GM10266 (cell line): Measurements from ENCODE around the gene MNT.

ENCODE experiments used
- DNase-seq: peaks from one replicate; pipeline ENCODE4 v3.0.0; 2012; ENCODE audit errors: extremely low spot score
- TF ChIP-seq, protein P1 (sequence below): IDR thresholded peaks from 2 replicates; pipeline ENCODE4 v1.5.1; 2012; ENCODE audit warnings: mild to moderate bottlenecking, low read depth; ENCODE audit not compliant: control insufficient read depth, insufficient read depth; ENCODE audit errors: missing control alignments

The MNT gene

DNA sequence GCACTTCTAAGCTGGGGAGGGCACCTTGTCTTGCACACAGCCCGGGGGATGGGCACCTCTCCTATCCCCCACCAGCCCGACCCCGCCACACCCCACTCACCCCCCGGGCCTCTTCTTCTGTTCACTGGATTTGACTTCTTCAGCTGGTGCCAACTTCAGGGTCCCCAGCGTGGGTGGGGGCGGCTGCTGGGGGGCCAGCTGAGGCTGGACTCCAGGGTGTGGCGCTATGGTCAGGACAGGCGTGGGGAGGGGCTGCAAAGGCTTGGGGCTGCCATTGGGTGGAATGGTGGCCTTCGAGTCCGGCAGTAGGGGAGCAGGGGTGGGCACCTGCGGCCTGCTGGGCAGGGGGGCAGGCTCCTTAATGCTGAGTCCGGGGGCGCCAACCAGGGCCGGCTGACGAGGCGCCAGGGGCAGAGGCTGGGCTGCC is 6.1 kb downstream of the MNT start:
- TF ChIP-seq, protein P1, sequence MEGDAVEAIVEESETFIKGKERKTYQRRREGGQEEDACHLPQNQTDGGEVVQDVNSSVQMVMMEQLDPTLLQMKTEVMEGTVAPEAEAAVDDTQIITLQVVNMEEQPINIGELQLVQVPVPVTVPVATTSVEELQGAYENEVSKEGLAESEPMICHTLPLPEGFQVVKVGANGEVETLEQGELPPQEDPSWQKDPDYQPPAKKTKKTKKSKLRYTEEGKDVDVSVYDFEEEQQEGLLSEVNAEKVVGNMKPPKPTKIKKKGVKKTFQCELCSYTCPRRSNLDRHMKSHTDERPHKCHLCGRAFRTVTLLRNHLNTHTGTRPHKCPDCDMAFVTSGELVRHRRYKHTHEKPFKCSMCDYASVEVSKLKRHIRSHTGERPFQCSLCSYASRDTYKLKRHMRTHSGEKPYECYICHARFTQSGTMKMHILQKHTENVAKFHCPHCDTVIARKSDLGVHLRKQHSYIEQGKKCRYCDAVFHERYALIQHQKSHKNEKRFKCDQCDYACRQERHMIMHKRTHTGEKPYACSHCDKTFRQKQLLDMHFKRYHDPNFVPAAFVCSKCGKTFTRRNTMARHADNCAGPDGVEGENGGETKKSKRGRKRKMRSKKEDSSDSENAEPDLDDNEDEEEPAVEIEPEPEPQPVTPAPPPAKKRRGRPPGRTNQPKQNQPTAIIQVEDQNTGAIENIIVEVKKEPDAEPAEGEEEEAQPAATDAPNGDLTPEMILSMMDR, result no peak
- DNase-seq, result no peak

DNA sequence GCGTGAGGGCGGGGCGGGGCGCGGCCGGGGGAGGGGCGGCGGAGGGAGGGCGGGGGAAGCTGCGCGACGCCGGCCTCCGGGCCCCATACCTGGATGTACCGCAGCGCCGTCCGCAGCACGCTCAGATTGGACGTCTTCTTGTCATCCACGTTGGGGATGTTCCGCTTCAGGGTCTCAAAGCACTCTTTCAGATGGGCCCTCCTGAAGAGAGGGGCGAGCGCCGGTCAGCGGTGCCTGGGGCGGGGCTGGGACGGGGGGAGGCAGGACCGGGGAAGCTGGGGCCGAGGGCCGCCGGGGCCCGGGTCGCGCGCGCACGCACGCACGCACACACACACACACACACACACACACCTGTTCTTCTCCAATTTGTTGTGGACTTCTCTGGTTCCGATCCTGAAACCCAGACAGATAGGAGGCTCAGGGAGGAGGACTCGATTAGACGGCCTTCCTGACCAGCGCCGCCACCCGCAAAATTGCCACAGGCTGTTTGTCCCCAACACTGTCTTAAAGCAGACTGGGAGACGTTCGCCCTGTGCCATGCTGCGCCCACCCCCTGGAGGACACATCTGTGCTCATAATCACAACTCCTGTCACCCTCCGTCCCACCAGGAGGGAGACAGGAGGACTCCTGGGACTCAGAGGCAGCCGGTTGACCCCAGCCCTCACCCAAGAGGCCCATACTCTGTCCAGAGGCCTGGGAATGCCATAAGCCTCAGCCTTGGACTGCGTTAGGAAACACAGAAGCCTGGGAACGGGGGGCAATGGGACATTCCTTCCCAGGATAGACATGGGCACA is 6.7 kb downstream of the MNT start:
- TF ChIP-seq, protein P1, result no peak
- no peak for DNase-seq

DNA sequence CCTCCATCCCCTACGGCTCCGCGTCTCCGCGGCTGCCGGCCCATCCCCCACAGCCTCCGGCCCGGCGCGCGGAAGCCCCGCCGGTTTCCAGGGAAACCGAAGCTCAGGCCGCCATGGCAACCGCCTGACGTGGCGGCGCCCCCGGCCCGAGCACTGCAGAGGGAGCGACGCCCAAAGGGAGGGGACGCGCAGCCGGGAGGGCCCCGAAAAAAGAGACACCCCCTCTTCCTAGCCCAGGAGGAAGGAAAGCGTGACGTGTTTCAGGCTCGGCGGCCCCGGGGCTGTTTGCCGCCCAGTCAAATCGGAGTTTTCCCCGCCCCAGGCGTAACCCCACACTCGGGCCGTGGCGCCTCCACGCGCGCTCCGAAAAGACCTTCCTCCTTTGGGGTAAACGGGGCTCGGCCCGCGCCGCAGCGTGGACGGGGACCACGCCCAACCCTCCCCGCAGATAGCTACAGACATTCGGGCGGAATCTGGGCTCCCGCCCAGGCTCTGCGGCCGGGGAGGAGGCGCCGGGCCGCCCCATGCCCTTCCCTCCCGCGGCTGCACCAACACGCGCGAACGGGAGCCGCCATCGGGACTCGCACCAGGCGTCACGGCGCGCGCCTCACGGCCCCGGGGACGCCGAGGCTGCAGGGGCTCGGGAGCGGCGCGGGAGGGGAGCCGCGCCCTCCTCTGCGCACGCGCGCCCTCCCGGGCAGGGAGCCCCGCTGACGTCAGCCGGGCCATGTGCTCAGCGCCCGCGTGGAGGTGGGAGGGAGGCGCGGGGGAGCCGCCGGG is 7.5 kb downstream of the MNT start:
- DNase-seq, result peak; percentile 97

DNA sequence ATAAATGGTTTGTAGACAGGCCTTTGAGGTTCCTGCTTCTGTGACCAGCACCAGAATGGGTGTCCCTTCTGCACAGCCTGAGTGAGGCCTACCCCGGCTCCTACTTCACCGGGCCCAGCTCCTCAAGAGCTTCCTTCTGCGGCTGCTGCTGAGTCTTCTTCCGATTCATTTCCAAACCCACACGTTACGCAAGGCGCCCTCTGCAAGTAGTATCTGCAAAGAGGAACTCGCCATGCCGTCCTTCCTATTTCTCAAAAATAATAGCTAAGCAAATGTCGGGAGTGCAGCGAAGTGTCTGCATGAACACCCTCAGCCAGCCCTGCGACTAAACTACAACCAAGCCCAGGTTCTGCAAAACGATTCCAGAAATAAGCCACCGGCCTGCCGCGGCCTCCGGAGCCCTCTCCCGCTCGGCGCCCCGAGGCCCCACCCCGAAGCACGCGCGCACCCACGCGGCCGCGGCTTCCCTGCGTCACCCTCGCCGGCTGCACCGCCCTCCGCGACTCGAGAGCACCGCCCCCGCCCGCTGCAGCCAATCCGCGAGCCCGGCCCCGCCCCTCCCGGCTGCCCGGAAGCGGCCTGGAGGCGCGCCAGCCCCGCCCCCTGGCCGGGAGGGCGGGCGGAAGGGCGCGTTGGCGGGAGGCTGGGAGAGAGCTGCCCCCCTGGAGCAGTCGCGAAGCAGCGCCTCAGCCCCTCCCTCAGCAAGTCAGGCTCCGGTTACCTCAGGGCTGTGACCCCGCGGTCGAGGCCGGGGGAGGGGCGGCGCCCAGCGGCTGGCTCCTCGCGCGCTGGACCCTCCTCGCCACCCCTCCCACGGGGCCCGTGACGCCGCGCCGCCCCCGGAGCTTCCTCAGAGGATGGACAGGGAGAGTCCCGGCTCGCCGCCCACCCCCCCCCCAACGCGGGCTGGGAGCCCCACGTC is 8.3 kb downstream of the MNT start:
- DNase-seq, result peak; percentile 98
- TF ChIP-seq, protein P1, result no peak

More for the DNA sequence above, 7.5 kb downstream of the MNT start:
- TF ChIP-seq, protein P1, result no peak

DNA sequence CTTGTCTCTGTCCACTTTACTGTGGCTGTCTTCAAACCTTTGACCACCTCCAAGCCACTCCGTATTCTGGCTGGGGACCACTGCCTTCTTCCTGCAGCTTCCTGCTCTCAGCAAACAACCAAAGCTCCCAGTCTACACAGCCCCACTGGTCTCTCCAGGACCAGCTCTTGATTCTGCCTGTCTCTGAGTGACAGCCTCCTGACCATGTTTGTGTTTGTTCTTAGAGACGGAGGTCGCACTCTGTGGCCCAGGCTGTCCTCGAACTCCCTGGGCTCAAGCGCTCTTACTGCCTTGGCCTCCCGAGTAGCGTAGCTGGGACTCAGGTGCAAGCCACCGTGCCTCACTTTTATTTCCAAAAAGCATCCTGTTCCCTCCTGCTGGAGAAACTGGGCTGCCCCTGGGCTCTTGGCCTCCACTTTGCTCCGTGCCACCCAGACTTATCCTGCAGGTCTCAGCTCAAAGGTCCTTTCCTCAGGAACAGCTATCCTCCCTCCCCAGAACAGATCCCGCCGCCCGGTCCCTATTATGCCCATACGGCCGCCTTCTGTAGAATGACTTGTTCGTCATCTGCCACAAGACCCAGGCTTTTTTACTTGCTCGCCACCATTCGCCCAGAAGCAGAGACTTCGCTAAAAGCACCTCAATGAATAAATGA is 9.1 kb downstream of the MNT start:
- DNase-seq, result no peak
- TF ChIP-seq, protein P1, result no peak

DNA sequence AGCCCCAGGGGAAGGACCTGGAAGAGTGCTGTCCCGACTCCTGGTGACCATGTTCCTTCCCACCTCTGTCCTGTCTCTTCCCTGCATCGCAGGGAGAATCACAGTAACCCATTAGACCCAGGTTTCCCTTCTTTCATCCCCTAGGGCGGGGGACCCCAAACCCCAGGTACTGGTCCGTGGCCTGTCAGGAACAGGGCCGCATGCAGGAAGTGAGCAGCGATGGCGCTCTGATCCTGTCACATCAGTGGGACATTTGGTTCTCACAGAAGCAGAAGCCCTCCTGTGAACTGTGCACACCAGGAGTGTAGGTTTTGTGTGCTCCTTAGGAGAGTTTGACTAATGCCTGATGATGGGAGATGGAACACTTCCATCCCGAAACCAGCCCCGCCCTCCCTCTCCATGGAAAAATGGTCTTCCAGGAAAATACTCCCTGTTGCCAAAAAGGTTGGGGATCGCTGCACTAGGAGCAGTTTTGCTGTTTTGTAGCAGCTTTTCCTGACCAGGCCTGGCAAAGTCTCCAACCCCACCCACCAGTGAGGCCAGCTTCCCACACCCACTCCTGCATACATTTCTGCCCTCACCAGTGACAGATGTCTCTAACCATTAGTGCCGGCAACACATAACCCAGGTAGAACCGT is 10.5 kb downstream of the MNT start:
- TF ChIP-seq, protein P1, result no peak
- no peak for DNase-seq
